HG03045 (cell line): Measurements from ENCODE around the gene SAP130.
"Not testable (repeated sequence)": the region's sequence is repeated elsewhere in the genome, so short reads cannot be mapped to it uniquely, and the experiment has no call there.

Experiments
- ATAC-seq: cut with Tn5 transposase; IDR thresholded peaks from one replicate; pipeline ENCODE4 v1.9.1; 2021; ENCODE audit warnings: mild to moderate bottlenecking, moderate library complexity; ENCODE audit not compliant: unreplicated experiment

The SAP130 gene

GRCh38 chr2:127953849-127954248, 74.0 kb downstream of the SAP130 start:
- no peak for ATAC-seq

DNA sequence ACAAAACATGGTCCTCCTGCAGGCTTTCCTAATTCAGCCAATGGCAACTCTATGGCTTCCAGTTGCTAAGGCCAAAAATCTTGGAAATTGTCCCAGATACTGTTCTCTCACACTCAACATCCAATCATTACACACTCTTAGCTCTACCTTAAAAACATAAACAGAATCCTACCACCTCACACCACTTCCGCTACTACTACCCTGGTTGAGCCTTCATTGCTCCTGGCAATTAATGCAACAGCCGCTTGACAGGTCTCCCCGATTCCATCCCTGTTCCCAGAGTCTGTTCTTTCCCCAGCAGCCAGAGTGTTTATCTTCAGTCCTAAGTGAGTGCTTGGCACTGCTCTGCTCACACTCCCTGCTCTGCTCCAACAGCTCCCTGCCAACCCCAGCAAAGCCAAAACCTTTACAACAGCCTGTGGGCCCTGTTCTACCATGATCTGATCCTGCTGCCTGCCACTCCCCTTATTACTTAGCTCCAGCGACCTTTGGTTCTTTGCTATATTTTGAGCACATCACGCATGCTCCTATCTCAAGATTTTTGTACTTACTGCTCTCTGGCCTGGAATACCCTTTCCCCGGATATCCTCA, 74.6 kb downstream of the SAP130 start:
- no peak for ATAC-seq

DNA sequence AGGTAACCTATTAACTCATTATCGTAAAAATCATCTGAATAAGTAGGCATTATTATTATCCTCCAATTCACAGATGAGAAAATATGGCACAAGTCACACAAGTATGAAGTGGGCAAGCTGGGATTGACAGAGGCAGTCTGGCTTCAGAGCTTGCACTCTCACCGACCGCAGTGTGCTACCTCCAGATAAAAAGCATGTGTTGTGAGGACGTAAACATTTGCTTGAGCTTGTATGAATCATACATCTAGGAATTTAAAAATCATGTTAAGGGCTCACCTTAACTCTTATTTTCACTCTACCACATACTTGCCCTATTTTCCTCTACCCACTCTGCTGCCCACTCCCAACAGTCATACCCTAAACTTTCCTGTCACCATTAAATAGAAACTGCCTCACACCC, 76.8 kb downstream of the SAP130 start:
- ATAC-seq, result no peak

DNA sequence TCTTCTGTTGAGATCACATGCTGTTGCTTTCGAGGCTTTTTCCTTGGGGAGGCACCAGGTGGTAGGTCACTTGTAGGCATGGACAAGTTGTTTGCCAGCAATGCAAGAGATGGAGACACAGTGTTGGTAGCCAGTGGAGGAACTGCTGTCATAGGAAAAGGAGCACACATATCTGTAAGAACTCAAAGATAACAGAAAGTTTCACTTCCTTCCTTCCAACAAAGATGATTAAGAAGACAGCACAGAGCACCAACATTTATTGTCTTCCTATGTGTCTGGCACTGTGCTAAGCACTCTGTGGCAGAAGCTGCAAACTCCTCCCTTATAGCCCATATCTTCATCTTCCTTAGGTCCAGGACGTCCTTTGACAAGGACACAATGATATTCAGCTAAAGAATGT, 77.6 kb downstream of the SAP130 start:
- no peak for ATAC-seq

DNA sequence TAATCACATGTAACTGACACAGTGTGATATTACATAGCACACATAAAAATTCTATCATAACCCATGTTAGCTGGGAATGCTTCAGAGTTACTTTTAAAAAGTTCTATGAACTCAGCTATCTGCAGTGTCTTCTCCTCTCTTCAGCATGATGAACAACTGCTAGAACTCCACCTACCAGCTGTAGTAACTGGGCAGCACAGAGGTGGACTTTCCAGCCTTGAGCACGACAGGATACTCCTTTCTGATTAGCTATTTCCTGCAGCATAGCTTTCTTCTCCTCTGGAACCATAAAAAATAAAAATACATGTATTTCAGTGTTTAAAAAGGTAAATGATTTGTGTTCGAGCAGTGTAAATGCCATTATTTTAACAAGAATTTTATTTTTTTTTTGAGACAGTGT, 82.6 kb downstream of the SAP130 start:
- ATAC-seq, result no peak

GRCh38 chr2:127943186-127943585, 84.7 kb downstream of the SAP130 start:
- ATAC-seq, result no peak

DNA sequence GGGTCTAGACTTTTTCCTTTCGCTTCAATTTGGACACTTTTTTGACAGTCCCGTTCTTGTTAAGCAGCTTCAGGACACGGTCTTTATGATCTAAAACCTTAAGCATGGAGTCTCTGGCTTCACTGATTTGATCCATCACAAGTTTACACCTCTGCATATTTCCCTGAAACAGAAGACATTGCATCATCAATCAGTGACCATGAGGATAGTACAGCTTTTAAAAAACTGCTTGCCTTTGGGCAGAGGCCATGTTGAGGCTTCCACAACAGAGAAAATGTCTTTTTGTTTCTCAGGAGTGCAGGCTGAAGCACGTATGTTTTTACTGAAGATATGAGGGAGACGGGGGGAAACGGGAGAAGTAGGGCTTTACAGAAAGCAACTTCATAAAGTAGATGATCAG, 85.9 kb downstream of the SAP130 start:
- no peak for ATAC-seq

- no peak for ATAC-seq
Observed at GRCh38 chr2:127941461-127941860, 86.4 kb downstream of the SAP130 start.

DNA sequence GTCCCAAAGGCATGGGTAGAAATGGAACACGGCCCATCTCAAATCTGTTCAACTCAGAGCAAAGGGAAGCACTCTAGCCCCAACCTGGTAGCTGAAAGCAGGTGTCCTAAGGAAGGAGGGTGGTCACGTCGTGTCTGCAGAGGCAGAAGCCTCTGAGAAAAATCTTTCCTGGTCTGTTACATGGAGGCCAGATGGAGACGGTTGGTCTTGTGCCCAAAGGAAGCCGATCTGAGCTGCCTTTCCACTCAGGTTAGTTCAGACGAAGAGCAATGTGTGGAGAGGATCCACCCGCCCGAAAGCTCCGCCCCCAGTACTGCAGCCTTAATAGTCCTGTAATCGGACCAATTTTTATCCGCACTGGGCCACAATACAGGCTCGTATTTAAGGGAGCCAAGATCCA, 87.2 kb downstream of the SAP130 start:
- ATAC-seq, result no peak

- no peak for ATAC-seq
Observed at GRCh38 chr2:127935337-127935736, 92.5 kb downstream of the SAP130 start.

- ATAC-seq, result no peak
Observed at GRCh38 chr2:127932199-127932876, 95.5 kb downstream of the SAP130 start.

DNA sequence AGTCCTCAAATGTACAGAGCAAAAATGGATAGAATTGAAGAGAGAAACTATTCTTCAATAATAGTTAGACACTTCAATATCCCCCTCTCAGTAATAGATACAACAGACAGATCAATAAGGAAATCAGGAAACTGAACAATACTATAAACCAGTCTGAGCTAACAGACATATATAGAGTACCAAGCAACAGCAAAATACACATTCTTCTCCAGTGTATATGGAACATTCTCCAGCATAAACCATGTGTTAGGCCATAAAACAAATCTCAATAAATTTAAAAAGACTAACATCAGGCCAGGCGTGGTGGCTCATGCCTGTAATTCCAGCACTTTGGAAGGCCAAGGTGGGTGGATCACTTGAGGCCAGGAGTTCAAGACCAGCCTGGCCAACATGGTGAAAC, 98.4 kb downstream of the SAP130 start:
- no peak for ATAC-seq

DNA sequence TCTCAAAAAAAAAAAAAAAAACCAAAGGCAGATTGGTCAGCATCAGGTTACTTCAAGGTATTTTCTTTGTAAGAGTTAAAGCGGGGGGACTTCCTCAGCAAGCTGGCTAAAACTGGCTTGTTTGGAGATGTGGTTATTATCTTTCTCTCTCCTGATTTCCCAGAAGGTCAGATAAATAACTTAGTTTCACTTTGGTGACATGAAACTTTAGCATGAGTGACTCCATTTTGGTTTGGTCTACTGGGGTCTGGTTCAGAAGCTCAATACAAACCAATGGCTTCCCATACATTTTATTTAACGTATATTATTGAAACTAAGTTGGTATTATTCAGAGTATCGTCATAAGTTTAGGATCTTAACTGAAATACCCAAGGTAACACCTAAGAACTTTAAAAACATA, 100.5 kb downstream of the SAP130 start:
- no peak for ATAC-seq

DNA sequence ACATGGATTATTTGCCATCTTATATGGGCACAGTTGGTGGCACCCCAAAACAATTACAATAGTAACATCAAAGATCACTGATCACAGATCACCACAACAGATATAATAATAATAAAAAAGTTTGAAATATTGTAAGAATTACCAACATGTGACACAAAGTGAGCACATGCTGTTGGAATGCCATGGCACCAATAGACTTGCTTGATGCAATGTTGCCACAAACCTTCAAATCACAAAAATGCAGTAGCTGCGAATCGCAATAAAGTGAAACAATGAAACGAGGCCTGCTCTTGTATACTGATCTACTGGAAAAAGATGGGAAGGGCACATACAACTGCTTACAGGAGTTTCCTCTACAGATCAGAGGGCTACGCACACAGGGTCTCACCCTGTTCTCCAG, 109.9 kb downstream of the SAP130 start:
- no peak for ATAC-seq

GRCh38 chr2:127913808-127914457, 113.9 kb downstream of the SAP130 start:
- ATAC-seq, result no peak

DNA sequence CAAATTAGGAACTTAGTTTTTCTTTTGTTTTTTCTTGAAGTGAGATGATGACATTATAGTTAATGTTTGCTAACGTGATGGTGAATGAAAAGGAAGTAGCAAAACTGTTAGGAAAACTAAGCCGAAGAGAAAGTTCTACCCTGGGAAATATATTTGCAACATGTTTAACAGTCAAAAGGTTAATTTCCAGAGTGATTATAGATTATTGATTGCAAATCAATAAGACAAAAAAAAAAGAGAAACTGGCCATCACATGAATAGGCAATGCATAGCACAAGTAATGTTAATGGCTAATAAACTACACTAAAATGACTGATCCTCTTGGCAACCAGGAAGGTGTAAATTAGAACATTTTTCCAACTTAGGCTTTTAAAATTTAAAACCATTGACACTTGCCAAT, 116.1 kb downstream of the SAP130 start:
- no peak for ATAC-seq

- ATAC-seq, result no peak
Observed at GRCh38 chr2:127910415-127910814, 117.4 kb downstream of the SAP130 start.

DNA sequence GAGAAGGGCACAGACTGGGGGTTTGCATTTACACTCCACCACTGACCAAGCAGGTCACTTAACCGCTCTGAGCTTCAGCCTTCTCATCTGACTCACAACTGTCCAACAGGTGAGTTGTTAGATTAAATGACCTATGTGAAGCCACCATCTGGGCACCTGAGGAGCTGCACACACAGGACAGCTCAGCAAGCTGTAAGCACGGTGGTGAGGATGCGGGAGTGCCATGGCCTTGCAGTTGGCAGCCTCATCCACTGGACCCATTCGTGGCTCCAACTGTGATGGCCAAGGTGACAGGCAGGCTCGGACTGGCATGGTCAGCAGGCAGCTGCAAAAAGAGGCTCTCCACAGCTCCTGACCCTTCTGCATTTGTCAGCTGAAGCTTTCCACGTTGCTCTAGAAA, 118.8 kb downstream of the SAP130 start:
- no peak for ATAC-seq

- ATAC-seq, result not testable (repeated sequence)
Observed at GRCh38 chr2:127907733-127908400, 120.0 kb downstream of the SAP130 start.

GRCh38 chr2:127906206-127906926, 121.5 kb downstream of the SAP130 start:
- no peak for ATAC-seq

DNA sequence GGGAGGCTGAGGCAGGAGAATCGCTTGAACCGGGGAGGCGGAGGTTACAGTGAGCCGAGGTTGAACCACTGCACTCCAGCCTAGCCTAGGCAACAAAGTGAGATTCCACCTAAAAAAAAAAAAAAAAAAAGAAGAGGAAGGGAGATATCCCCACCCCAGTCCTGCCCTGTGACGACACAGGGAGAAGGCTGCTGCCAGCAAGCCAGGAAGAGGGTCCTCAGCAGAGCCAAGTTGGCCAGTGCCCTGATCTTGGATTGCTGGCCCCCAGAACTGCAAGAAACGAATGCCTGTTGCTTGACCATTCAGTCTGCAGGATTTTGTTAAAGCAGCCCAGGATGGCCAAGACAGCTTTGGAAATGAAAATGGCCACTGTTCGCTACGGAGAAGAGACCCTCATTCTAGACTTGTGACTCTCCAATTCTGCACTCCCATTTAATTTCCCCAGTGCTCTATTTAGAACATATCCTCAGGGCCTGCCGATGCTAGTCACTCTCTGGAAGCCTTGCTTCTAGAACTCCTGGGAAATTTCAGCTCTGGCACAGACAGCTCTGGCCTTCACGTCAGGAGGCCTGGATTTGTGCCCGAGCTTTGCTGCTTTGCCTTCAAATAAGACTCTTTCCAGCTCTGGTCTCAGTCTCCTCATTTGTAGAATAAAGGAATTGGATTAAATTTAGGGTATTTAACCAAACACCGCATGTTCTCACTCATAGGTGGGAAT, 126.4 kb downstream of the SAP130 start:
- ATAC-seq, result no peak
